ENCODE data around the gene ZSCAN5A. TPM values are rescaled to one million over a fixed set of nuclear protein-coding genes. Genes with fewer than 3 reads are reported as not detected.

Gene ZSCAN5A
- total RNA-seq, 4 donors from 2014 or later, result 5.1 to 21.3 (median 10.1) TPM

- Histone ChIP-seq H3K27ac (no peak overlapping the region), H3K4me1 (peaks cover 0 to 4% (median 0%) of the 10 kb centered on the region in 4 donors), H3K4me3 (no peak overlapping the region), H3K27me3 (peaks cover 0 to 20% of the 10 kb centered on the region in 2 donors), H3K36me3 (no peaks in the 10 kb centered on the region), H3K9me3 (no peaks in the 10 kb centered on the region)
- no peak for DNase-seq (ENCODE audit: low spot score in 2 of 2)
- WGBS, 2 donors, result 48 to 63% methylated on average over 11 of the region's 11 CpGs
- no peak for TF ChIP-seq EP300 (IDR thresholded peaks at IDR 0.05)
- TF ChIP-seq POLR2A (IDR thresholded peaks at IDR 0.05), result no peak
- no peak for TF ChIP-seq CTCF (IDR thresholded peaks at IDR 0.05)
These were observed 140.1 kb downstream of the ZSCAN5A start for GRCh38 chr19:56174550-56174949.

- 7 to 10% methylated on average over 9 of the region's 9 CpGs for WGBS, 2 donors
- no peaks in the 10 kb centered on the region for H3K9me3 ChIP-seq
- H3K27me3 ChIP-seq, result peaks cover 0 to 20% of the 10 kb centered on the region in 2 donors
These were observed 140.6 kb downstream of the ZSCAN5A start for GRCh38 chr19:56174086-56174485.

More at GRCh38 chr19:56174086-56174485, 140.6 kb downstream of the ZSCAN5A start:
- peaks cover 0 to 4% (median 0%) of the 10 kb centered on the region in 4 donors for H3K4me1 ChIP-seq
- H3K27ac ChIP-seq, result no peak overlapping the region
- no peak overlapping the region for H3K4me3 ChIP-seq
- no peak for DNase-seq (ENCODE audit: low spot score in 2 of 2)
- H3K36me3 ChIP-seq, result no peaks in the 10 kb centered on the region
- TF ChIP-seq CTCF (IDR thresholded peaks at IDR 0.05) (no peak), EP300 (IDR thresholded peaks at IDR 0.05) (no peak), POLR2A (IDR thresholded peaks at IDR 0.05) (no peak)

Small RNA genes within 50 kb of the gene (small RNA-seq; reads per million reads assigned to genes)
- gene RF00019, result not detected

Other genes with a start within 250 kb of the ZSCAN5A start
- 10 to 100 TPM; 13.6 to 21.6 (median 18.5) TPM for gene ZNF787, start 193.5 kb downstream of the ZSCAN5A start, total RNA-seq
- gene ZNF444, start 173.6 kb downstream of the ZSCAN5A start, total RNA-seq, result 10 to 100 TPM; 22.3 to 48.6 (median 41.2) TPM
- not detected for gene GALP, start 138.8 kb downstream of the ZSCAN5A start, total RNA-seq
- not detected for gene ZSCAN5B, start 117.1 kb downstream of the ZSCAN5A start, total RNA-seq
- gene ZSCAN5C, start 112.6 kb downstream of the ZSCAN5A start, total RNA-seq, result not detected
- gene EDDM13, start 42.1 kb downstream of the ZSCAN5A start, total RNA-seq, result not detected
- gene ZNF582, start 78.7 kb upstream of the ZSCAN5A start, total RNA-seq, result 1 to 10 TPM; 3.1 to 5.2 (median 4.7) TPM
- 10 to 100 TPM in 2 of 4 donors, 1 to 10 TPM in 2; 4.5 to 14.9 (median 11.0) TPM for gene ZNF583, start 89.5 kb upstream of the ZSCAN5A start, total RNA-seq
- gene ZNF667, start 162.5 kb upstream of the ZSCAN5A start, total RNA-seq, result 10 to 100 TPM in 1 of 4 donors, 1 to 10 TPM in 3; 3.6 to 12.2 (median 5.8) TPM
- 10 to 100 TPM in 3 of 4 donors, 1 to 10 TPM in 1; 9.4 to 15.6 (median 11.3) TPM for gene ZNF471, start 193.0 kb upstream of the ZSCAN5A start, total RNA-seq
- 10 to 100 TPM in 3 of 4 donors, 1 to 10 TPM in 1; 9.4 to 27.5 (median 12.7) TPM for gene ZFP28, start 224.1 kb upstream of the ZSCAN5A start, total RNA-seq

Measured in tibial nerve (tissue), 4 donors.